Subcutaneous adipose tissue (tissue), 4 donors: Measurements from ENCODE around the gene SLC9A3. TPM values are rescaled to one million over a fixed set of nuclear protein-coding genes. Genes with fewer than 3 reads are reported as not detected.

Source experiments
- total RNA-seq, 4 donors: library from RNA; depleted of rRNA; stranded (reverse); fragments of >200 nt; gene quantifications; one replicate each; pipeline ENCODE4 v1.1.0, GENCODE V29; 2016
- TF ChIP-seq, protein P1 (sequence below): fragments of 450-650 bp; IDR thresholded peaks from one replicate; pipeline ENCODE4 v1.5.1; 2016; ENCODE audit warnings: low read depth, mild to moderate bottlenecking, control low read depth, antibody characterized with exemption, moderate library complexity

Gene SLC9A3
- total RNA-seq, 4 donors from 2014 or later = 1.3 to 2.3 (median 1.6) TPM

- TF ChIP-seq, protein P1, sequence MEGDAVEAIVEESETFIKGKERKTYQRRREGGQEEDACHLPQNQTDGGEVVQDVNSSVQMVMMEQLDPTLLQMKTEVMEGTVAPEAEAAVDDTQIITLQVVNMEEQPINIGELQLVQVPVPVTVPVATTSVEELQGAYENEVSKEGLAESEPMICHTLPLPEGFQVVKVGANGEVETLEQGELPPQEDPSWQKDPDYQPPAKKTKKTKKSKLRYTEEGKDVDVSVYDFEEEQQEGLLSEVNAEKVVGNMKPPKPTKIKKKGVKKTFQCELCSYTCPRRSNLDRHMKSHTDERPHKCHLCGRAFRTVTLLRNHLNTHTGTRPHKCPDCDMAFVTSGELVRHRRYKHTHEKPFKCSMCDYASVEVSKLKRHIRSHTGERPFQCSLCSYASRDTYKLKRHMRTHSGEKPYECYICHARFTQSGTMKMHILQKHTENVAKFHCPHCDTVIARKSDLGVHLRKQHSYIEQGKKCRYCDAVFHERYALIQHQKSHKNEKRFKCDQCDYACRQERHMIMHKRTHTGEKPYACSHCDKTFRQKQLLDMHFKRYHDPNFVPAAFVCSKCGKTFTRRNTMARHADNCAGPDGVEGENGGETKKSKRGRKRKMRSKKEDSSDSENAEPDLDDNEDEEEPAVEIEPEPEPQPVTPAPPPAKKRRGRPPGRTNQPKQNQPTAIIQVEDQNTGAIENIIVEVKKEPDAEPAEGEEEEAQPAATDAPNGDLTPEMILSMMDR = no peak
Measured at GRCh38 chr5:518721-519120, 5.5 kb downstream of the SLC9A3 start.

DNA sequence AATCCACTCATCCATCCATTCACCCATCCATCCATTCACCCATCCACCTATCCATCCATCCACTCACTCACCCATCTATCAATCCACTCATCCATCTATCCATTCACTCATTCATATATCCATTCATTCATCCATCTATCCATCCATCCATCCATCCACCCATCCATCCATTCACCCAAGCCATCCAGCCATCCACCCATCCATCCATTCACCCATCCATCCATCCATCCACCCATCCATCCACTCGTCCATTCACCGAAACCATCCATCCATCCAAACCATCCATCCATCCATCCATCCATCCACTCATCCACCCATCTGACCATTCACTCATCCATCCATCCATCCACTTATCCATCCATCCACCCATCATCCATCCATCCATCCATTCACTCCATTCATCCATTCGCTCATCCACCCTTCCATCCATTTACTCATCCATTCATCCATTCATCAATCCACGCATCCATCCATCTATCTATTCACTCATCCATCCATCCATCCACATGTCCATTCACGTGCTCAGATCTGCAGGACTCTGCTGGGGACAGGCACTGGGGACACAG, 6.6 kb downstream of the SLC9A3 start:
- TF ChIP-seq, protein P1 = no peak

DNA sequence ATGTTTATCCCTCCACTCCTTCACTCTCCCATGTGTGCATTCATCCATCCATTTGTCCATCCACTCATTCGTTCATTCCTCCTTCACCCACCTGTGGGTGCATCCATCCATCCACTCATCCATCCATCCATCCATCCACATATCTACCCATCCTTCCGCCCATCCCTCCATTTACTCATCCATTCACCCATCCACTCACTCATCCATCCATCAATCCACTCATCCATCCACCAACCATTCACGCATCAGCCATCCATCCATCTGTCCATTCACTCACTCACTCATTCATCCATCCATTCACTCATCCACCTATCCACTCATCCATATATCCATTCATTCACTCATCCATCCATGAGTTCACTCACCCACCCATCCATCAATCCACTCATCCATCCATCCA, 7.3 kb downstream of the SLC9A3 start:
- TF ChIP-seq, protein P1 = no peak

GRCh38 chr5:516338-516925, 7.8 kb downstream of the SLC9A3 start:
- TF ChIP-seq, protein P1 = no peak

DNA sequence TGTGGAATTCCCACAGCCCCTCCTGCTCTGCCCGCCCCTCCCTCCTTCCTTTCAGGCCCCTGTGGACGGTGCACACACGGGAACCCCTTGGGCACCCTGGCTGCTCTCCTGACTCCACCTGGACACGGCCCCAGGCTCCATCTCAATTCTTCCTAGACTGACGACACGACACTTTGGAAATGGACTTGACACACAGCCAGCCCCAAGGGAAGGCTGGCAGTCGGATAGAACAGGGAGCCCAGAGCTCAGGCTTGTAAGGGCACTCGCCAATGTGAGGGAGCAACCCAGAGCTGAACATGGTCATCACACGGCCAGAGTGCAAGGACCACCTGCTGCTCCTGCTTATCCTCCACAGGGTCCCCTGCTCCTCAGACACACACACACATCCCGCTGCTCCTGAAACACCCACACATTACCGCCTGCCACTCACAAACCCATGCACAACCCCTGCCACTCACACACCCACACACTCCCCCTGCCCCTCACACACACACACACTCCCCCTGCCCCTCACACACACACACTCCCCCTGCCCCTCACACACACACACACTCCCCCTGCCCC, 8.9 kb downstream of the SLC9A3 start:
- TF ChIP-seq, protein P1 = no peak

GRCh38 chr5:514673-515072, 9.6 kb downstream of the SLC9A3 start:
- TF ChIP-seq, protein P1 = no peak

- TF ChIP-seq, protein P1 = no peak
Measured at GRCh38 chr5:514101-514485, 10.2 kb downstream of the SLC9A3 start.
